Testis (tissue), 2 donors: ENCODE data around the gene JPH2.

ENCODE experiments used
- POLR2A ChIP-seq: fragments of 450-650 bp; IDR thresholded peaks from one replicate; pipeline ENCODE4 v1.6.1; 2017; ENCODE audit warnings: antibody characterized with exemption, mild to moderate bottlenecking, moderate library complexity
- TF ChIP-seq, protein P1 (sequence below), 3 experiments: fragments of 450-650 bp in 2 of 3; fragments of 200-600 bp in 1 of 3; sonication (generic) in 1 of 3; IDR thresholded peaks; one replicate each; pipeline ENCODE4 v1.5.1; 2016 to 2019; ENCODE audit warnings: antibody characterized with exemption in 3 of 3, mild to moderate bottlenecking in 2 of 3, moderate library complexity in 1 of 3

DNA sequence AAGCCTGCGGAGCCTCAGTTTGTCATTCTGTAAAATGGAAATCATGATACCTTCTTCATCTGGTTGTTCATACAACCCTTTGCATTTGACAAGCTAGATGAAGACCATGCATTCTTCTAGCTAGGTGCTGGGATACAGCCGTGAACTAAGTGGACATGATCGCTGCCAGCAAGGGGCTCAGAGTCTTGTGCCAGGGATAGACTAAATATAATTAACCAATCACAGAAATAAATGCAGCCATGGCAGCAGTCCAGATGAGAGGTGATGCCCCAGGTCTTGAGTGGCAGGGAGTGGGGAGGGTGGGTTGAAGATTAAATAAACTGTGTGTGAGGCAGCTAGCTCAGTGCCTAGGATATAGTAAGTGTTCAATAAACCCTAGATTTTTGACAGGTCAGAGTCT is 19.3 kb downstream of the JPH2 start:
- TF ChIP-seq, protein P1, sequence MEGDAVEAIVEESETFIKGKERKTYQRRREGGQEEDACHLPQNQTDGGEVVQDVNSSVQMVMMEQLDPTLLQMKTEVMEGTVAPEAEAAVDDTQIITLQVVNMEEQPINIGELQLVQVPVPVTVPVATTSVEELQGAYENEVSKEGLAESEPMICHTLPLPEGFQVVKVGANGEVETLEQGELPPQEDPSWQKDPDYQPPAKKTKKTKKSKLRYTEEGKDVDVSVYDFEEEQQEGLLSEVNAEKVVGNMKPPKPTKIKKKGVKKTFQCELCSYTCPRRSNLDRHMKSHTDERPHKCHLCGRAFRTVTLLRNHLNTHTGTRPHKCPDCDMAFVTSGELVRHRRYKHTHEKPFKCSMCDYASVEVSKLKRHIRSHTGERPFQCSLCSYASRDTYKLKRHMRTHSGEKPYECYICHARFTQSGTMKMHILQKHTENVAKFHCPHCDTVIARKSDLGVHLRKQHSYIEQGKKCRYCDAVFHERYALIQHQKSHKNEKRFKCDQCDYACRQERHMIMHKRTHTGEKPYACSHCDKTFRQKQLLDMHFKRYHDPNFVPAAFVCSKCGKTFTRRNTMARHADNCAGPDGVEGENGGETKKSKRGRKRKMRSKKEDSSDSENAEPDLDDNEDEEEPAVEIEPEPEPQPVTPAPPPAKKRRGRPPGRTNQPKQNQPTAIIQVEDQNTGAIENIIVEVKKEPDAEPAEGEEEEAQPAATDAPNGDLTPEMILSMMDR (IDR thresholded peaks at IDR 0.05), result no peak
- TF ChIP-seq POLR2A, result no peak
